ENCODE measurements around the gene GSTM2.

GRCh38 chr1:109626682-109627408, 41.0 kb upstream of the GSTM2 start:
- TF ChIP-seq, protein P1, sequence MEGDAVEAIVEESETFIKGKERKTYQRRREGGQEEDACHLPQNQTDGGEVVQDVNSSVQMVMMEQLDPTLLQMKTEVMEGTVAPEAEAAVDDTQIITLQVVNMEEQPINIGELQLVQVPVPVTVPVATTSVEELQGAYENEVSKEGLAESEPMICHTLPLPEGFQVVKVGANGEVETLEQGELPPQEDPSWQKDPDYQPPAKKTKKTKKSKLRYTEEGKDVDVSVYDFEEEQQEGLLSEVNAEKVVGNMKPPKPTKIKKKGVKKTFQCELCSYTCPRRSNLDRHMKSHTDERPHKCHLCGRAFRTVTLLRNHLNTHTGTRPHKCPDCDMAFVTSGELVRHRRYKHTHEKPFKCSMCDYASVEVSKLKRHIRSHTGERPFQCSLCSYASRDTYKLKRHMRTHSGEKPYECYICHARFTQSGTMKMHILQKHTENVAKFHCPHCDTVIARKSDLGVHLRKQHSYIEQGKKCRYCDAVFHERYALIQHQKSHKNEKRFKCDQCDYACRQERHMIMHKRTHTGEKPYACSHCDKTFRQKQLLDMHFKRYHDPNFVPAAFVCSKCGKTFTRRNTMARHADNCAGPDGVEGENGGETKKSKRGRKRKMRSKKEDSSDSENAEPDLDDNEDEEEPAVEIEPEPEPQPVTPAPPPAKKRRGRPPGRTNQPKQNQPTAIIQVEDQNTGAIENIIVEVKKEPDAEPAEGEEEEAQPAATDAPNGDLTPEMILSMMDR (IDR thresholded peaks at IDR 0.05): no peak
- TF ChIP-seq EZH2 (IDR thresholded peaks at IDR 0.05; ENCODE audit: borderline replicate concordance, insufficient read depth, low read depth, low read length, poor library complexity, severe bottlenecking): no peak
